ENCODE measurements around the gene AK6.

AK6 gene

GRCh38 chr5:69414885-69415583 lies 45.7 kb upstream of the AK6 start, which contains the start of gene MARVELD2:
MARVELD2 (plus strand) TSS chr5:69415116; CDS start chr5:69419386, 4,270 bp downstream.
- H3K4me1 ChIP-seq (ENCODE audit: insufficient read depth, poor library complexity, severe bottlenecking) = peaks cover 11% of the 10 kb centered on the region
- H3K4me3 ChIP-seq (ENCODE audit: severe bottlenecking) = peak within 1 kb of the TSS; percentile 58
- no peaks in the 10 kb centered on the region for H3K9me3 ChIP-seq (ENCODE audit: severe bottlenecking)
- TF ChIP-seq CTCF (IDR thresholded peaks at IDR 0.05; ENCODE audit: poor library complexity, severe bottlenecking) = peak; percentile 84
- H3K36me3 ChIP-seq (ENCODE audit: low read depth) = peaks cover 38% of the 10 kb centered on the region
- DNase-seq (ENCODE audit: low spot score) (peak; percentile 95), ATAC-seq (ENCODE audit: low read depth) (peak; percentile 94)
- peak within 1 kb of the TSS; percentile 78 for H3K27ac ChIP-seq (ENCODE audit: poor library complexity, severe bottlenecking)
- no peaks in the 10 kb centered on the region for H3K27me3 ChIP-seq (ENCODE audit: insufficient read depth, poor library complexity, severe bottlenecking)

- TF ChIP-seq CTCF (IDR thresholded peaks at IDR 0.05; ENCODE audit: poor library complexity, severe bottlenecking) = no peak
- no peaks in the 10 kb centered on the region for H3K9me3 ChIP-seq (ENCODE audit: severe bottlenecking)
- no peak for ATAC-seq (ENCODE audit: low read depth)
- no peak overlapping the region for H3K27ac ChIP-seq (ENCODE audit: poor library complexity, severe bottlenecking)
- no peaks in the 10 kb centered on the region for H3K27me3 ChIP-seq (ENCODE audit: insufficient read depth, poor library complexity, severe bottlenecking)
- DNase-seq (ENCODE audit: low spot score) = no peak
- no peak overlapping the region for H3K4me3 ChIP-seq (ENCODE audit: severe bottlenecking)
- H3K36me3 ChIP-seq (ENCODE audit: low read depth) = peaks cover 63% of the 10 kb centered on the region
- H3K4me1 ChIP-seq (ENCODE audit: insufficient read depth, poor library complexity, severe bottlenecking) = no peaks in the 10 kb centered on the region
Measured at GRCh38 chr5:69404659-69405330, 35.5 kb upstream of the AK6 start.

- Histone ChIP-seq H3K27me3 (ENCODE audit: insufficient read depth, poor library complexity, severe bottlenecking) (no peaks in the 10 kb centered on the region), H3K4me3 (ENCODE audit: severe bottlenecking) (no peak overlapping the region), H3K27ac (ENCODE audit: poor library complexity, severe bottlenecking) (no peak overlapping the region), H3K36me3 (ENCODE audit: low read depth) (peaks cover 89% of the 10 kb centered on the region), H3K9me3 (ENCODE audit: severe bottlenecking) (no peaks in the 10 kb centered on the region), H3K4me1 (ENCODE audit: insufficient read depth, poor library complexity, severe bottlenecking) (no peaks in the 10 kb centered on the region)
- no peak for TF ChIP-seq CTCF (IDR thresholded peaks at IDR 0.05; ENCODE audit: poor library complexity, severe bottlenecking)
- DNase-seq (ENCODE audit: low spot score) = no peak
- ATAC-seq (ENCODE audit: low read depth) = no peak
Measured at GRCh38 chr5:69378376-69378775, 9.1 kb upstream of the AK6 start.

- DNase-seq (ENCODE audit: low spot score) (no peak), ATAC-seq (ENCODE audit: low read depth) (no peak)
- Histone ChIP-seq H3K9me3 (ENCODE audit: severe bottlenecking) (no peaks in the 10 kb centered on the region), H3K27me3 (ENCODE audit: insufficient read depth, poor library complexity, severe bottlenecking) (no peaks in the 10 kb centered on the region), H3K27ac (ENCODE audit: poor library complexity, severe bottlenecking) (no peak overlapping the region), H3K4me1 (ENCODE audit: insufficient read depth, poor library complexity, severe bottlenecking) (peaks cover 20% of the 10 kb centered on the region), H3K36me3 (ENCODE audit: low read depth) (peaks cover 76% of the 10 kb centered on the region), H3K4me3 (ENCODE audit: severe bottlenecking) (no peak overlapping the region)
- no peak for TF ChIP-seq CTCF (IDR thresholded peaks at IDR 0.05; ENCODE audit: poor library complexity, severe bottlenecking)
Measured at GRCh38 chr5:69374911-69375446, 5.7 kb upstream of the AK6 start.
